SJCRH30 (cell line): Measurements from ENCODE around the gene RCAN2. TPM values are rescaled to one million over a fixed set of nuclear protein-coding genes. Genes with fewer than 3 reads are reported as not detected.

Experiments used
- DNase-seq, 2 experiments: peaks; one replicate each; pipeline ENCODE4 v3.0.0-alpha.2; 2015 to 2020
- H3K27ac ChIP-seq: fragments of 250-450 bp; sonication (Bioruptor Pico); 2 replicates; pipeline ENCODE4 v1.5.1; 2020; ENCODE audit warnings: mild to moderate bottlenecking, moderate library complexity
- H3K27me3 ChIP-seq: fragments of 250-450 bp; sonication (Bioruptor Pico); 2 replicates; pipeline ENCODE4 v1.5.1; 2020; ENCODE audit warnings: mild to moderate bottlenecking, moderate library complexity
- H3K36me3 ChIP-seq: fragments of 250-450 bp; sonication (Bioruptor Pico); 2 replicates; pipeline ENCODE4 v1.5.1; 2020; ENCODE audit warnings: mild to moderate bottlenecking, moderate library complexity
- H3K4me1 ChIP-seq: fragments of 250-450 bp; sonication (Bioruptor Pico); 2 replicates; pipeline ENCODE4 v1.5.1; 2020; ENCODE audit warnings: mild to moderate bottlenecking, moderate library complexity
- H3K4me3 ChIP-seq: fragments of 250-450 bp; sonication (Bioruptor Pico); 2 replicates; pipeline ENCODE4 v1.5.1; 2020; ENCODE audit warnings: mild to moderate bottlenecking, moderate library complexity
- H3K9me3 ChIP-seq: fragments of 250-450 bp; sonication (Bioruptor Pico); replicated peaks from 2 replicates; pipeline ENCODE4 v1.5.1; 2020; ENCODE audit warnings: mild to moderate bottlenecking, moderate library complexity
- total RNA-seq: library from RNA; depleted of rRNA; stranded (reverse); fragments of >200 nt; shearing (Covaris generic); gene quantifications from 2 replicates; pipeline ENCODE4 v1.2.3, GENCODE V29; 2014

Gene RCAN2
- total RNA-seq, 1 experiment from 2014 or later = 0.20 TPM

DNA sequence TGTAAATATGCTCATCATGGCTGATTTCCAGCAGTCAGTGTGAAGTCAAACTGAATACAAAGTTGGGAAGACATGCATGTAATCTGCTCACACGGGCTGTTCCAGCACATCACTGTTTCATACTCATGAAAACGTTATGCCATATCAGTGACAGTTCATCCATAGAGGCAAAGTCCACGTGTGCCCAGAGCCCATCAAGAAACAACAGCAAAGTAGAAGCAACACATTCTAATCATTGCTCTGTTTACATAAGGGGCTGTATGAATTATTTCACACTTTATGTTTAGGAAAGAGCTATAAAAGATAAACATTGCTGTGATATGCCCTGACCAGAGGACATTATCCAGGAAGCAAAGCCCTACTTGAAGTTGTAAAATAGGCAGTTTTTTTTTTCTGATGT is 163.5 kb downstream of the RCAN2 start:
- no peak for DNase-seq
- no peaks in the 10 kb centered on the region for H3K27me3 ChIP-seq
- H3K27ac ChIP-seq = no peak overlapping the region
- no peaks in the 10 kb centered on the region for H3K9me3 ChIP-seq
- peaks cover 23% of the 10 kb centered on the region for H3K4me1 ChIP-seq
- H3K36me3 ChIP-seq = no peaks in the 10 kb centered on the region
- H3K4me3 ChIP-seq = no peak overlapping the region

DNA sequence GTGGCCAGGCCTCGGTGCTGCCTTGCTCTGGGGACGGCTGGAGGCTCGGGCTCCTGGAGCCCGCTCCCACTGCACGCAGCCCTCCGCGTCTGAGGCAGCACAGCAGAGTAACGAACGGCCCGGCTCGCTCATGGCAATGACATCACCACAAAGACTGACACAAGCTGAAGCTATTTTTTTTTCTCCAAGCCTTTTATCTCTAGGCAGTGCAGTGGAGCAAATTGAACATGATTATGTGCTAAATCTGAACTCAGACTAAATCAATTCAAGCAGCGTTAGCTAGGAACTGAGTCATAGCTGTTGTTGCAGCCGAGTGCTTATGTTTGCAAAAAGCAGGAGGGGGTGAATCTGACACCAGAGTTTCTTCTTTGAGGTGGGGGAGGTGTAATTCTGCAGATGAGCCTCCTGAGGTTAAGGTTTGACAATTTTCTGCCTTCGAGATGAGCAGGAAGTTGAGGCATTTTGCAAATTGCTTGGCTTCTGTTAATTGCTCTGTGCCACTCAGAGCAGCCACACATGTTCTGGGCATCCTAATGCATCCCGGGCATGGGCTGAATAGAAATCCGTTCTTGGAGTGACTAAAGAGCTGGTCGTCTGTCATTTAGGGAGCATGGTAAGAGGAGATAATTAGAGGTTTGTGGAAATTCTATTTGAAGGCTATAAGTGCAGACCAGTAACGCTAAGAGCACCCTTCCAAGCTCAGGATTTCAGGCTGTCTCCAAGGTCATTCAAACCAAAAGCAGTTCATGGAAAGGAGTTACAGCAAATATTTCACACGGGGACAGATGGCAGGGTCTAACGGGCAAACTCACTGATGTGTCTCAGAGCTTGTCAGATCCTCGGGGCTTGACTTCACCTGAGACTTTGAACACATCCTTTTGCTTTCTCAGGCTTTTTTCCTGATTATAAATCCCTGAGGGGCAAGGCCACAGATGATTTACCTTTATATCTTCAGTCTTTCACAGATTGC is 165.4 kb downstream of the RCAN2 start:
- H3K36me3 ChIP-seq = no peaks in the 10 kb centered on the region
- no peak overlapping the region for H3K4me3 ChIP-seq
- peak in 1 of 2 experiments; percentile 12 for DNase-seq
- H3K9me3 ChIP-seq = no peaks in the 10 kb centered on the region
- H3K27ac ChIP-seq = no peak overlapping the region
- no peaks in the 10 kb centered on the region for H3K27me3 ChIP-seq
- peaks cover 30% of the 10 kb centered on the region for H3K4me1 ChIP-seq

DNA sequence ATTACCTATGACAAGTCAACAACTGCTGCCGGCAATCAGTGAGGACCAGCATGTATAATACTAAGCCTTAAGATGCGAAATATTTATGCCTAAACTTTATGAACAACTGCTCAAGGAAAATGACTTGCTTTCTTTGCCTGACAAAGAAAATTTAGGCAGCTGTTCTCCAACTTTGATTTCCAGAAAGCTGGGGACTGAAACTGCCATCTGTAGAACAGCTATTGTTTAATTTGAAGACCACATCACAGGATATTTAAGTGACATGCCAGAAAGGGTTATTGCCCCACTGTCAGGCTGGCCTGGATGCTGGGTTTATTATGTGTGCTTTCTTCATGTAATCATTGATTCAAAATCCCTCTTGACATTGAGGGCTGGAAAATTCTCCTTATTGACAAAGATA is 166.5 kb downstream of the RCAN2 start:
- no peaks in the 10 kb centered on the region for H3K9me3 ChIP-seq
- peaks cover 30% of the 10 kb centered on the region for H3K4me1 ChIP-seq
- peak in 1 of 2 experiments; percentile 22 for DNase-seq
- H3K27me3 ChIP-seq = no peaks in the 10 kb centered on the region
- H3K27ac ChIP-seq = no peak overlapping the region
- H3K36me3 ChIP-seq = no peaks in the 10 kb centered on the region
- no peak overlapping the region for H3K4me3 ChIP-seq

DNA sequence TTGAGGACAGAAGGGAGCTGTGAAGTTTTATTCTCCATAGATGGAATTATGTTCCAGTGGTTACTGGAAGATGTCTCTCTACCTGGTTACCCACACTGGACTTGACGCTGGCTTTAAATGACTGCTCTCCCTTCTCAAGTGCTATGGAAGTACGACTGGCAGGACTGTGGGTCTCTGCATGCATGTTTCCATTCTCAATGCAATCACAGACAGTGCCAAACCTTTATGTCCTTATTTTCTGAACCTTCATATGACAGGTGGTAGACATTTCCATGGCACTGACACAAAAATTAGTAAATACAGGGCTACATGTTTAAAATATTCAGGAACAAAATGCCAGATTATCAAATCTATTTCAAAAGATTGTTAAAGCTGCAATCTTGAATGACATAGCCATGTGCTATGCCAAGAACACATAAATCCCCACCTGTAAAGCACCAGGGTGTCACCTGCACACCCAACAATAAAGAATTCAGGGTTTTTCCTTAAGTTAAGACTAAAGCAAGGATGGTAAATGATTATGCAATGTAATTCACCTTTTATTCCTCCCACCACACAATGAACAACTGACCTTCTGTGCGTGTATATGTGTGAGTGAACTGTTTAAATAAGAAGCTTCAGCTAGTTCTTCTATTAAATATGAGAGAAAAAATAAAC is 167.2 kb downstream of the RCAN2 start:
- H3K4me3 ChIP-seq = no peak overlapping the region
- H3K27me3 ChIP-seq = no peaks in the 10 kb centered on the region
- no peaks in the 10 kb centered on the region for H3K36me3 ChIP-seq
- no peaks in the 10 kb centered on the region for H3K9me3 ChIP-seq
- peak in 1 of 2 experiments; percentile 3 for DNase-seq
- H3K27ac ChIP-seq = peak overlapping the region; percentile 50; the same call in 1 of the 2 replicates
- peaks cover 30% of the 10 kb centered on the region for H3K4me1 ChIP-seq

DNA sequence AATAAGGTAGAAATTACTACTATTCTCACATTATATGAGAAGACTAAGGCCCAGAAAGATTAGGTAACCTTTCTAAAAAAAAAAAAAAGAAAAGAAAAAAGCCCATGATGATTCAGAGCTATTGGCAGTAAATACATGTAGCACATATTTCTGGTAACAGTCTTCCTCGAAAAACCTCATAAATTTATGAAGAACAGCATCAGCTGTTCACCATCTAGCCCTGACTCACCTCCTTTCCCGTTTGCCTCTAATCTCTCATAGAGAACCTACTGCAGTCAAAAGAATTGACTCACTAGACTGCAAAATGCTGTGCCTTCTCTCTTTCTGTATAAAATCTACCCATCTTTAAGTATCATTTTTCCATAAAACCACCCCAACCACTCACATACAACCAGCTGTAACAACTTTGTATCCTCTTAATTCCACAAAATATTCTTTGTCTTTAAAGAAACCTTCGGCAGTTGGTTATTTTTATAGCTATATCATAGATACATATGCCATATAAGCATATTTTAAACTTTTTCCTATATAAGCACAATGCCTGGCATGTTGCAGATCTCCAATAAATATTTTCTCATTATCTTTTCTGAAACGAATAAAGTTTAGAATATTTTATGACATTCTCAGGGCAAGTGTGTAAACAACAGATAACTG is 167.8 kb downstream of the RCAN2 start:
- no peaks in the 10 kb centered on the region for H3K36me3 ChIP-seq
- peak overlapping the region; percentile 50 for H3K27ac ChIP-seq
- no peaks in the 10 kb centered on the region for H3K9me3 ChIP-seq
- H3K27me3 ChIP-seq = no peaks in the 10 kb centered on the region
- peaks cover 30% of the 10 kb centered on the region for H3K4me1 ChIP-seq
- H3K4me3 ChIP-seq = no peak overlapping the region
- peak; percentile 44 to 72 for DNase-seq

DNA sequence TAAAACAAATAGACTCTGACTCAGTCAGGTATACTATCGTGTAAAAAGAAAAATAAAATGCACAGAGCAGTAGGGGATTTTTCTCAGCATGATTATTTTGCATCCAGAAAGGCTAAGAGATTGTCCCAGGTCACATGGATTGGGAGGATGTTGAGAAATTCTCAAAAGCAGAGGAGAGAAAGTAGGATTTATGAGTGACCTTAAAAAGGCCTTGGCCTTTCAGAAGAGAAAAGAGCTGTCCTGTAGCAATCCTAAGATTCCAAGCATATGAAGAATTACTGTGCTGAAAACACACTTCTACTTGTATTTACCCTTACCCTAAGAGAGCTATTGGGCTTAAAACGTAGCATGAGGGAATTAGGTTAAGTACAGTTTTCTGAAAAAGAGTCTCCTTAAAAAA is 170.7 kb downstream of the RCAN2 start:
- Histone ChIP-seq H3K36me3 (no peaks in the 10 kb centered on the region), H3K27me3 (no peaks in the 10 kb centered on the region), H3K27ac (no peak overlapping the region), H3K4me1 (peaks cover 30% of the 10 kb centered on the region), H3K9me3 (no peaks in the 10 kb centered on the region), H3K4me3 (no peak overlapping the region)
- no peak for DNase-seq

DNA sequence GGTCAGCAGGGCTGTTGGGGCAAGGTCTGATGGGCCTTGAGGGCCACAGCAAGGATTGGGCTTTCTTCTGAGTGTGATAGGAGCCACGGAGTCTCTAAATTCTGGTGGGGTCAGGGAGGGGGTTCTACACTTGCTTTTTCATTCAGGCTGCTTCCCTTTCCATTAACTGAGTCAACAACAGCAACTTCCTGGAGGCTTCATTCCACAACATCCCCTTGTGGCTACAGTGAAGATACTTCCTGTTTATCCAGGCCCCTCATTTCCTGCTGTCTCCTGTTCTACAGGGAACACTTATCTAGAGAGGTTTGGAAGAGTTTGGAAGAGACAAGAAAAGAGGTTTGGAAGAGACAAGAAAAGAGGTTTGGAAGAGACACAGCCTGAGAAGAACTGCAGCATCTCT is 175.7 kb downstream of the RCAN2 start:
- no peak for DNase-seq
- Histone ChIP-seq H3K4me1 (no peaks in the 10 kb centered on the region), H3K4me3 (no peak overlapping the region), H3K9me3 (no peaks in the 10 kb centered on the region), H3K36me3 (no peaks in the 10 kb centered on the region), H3K27me3 (no peaks in the 10 kb centered on the region), H3K27ac (no peak overlapping the region)

DNA sequence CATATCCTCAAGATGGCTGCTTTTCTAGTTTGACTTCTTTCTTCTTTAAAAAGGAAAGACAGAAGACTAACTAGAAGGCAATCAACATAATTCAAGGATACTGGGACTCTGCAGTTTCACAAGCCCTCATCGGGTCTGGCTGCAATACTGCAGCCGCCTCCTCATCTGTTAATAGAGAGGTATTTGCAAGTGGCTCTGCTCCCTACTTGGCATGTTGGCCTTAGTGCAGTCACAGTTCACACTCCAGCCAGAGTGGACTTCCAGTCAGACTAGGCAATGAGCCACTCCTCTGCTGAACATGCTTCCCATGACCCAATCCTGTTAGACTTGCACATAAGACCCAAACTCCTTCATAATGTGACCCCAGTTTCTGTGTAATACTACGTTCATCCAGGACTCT is 178.6 kb downstream of the RCAN2 start:
- H3K27me3 ChIP-seq = no peaks in the 10 kb centered on the region
- no peak for DNase-seq
- no peaks in the 10 kb centered on the region for H3K9me3 ChIP-seq
- H3K27ac ChIP-seq = no peak overlapping the region
- H3K4me1 ChIP-seq = no peaks in the 10 kb centered on the region
- H3K4me3 ChIP-seq = no peak overlapping the region
- no peaks in the 10 kb centered on the region for H3K36me3 ChIP-seq

DNA sequence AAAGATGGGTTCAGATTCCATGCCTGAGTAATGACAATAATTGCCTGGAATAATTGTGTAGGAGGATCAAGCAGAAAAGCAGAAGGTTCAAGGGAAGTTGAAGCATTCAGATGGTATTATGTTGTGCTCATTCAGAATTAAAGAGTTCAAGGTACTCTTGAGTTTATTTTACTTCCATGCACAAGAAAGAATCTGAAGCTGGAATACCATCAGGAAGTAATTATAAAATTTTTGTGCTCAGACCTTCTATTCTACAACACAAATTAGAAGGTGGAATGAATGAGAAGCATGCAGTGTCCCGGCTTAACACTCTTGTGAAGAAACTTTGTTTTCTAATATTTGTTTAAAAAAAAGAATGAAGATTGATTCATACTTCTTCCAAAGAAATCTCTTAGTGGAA is 181.1 kb downstream of the RCAN2 start:
- no peak overlapping the region for H3K27ac ChIP-seq
- no peaks in the 10 kb centered on the region for H3K9me3 ChIP-seq
- no peaks in the 10 kb centered on the region for H3K27me3 ChIP-seq
- H3K4me3 ChIP-seq = no peak overlapping the region
- DNase-seq = no peak
- H3K36me3 ChIP-seq = no peaks in the 10 kb centered on the region
- no peaks in the 10 kb centered on the region for H3K4me1 ChIP-seq

DNA sequence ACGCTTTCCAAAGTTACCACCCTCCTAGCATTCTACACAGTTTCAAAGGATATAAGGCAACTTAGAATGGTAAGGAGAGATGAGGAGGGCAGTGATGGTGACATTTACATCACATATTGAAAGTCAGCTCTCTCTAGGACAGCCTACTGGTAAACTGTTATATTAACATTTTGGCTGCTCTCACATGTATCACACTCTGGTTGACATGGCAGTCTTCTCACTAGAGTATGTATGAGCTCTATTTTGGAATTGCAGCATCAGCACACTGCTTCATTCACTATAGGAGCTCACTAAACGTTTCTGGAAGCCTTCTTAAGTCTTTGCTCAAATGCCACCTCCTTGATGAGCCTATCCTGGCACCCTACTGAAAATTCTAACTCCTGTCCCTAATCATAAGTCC is 184.8 kb downstream of the RCAN2 start:
- H3K4me3 ChIP-seq = no peak overlapping the region
- H3K27me3 ChIP-seq = no peaks in the 10 kb centered on the region
- no peak for DNase-seq
- no peaks in the 10 kb centered on the region for H3K4me1 ChIP-seq
- no peak overlapping the region for H3K27ac ChIP-seq
- no peaks in the 10 kb centered on the region for H3K36me3 ChIP-seq
- no peaks in the 10 kb centered on the region for H3K9me3 ChIP-seq

DNA sequence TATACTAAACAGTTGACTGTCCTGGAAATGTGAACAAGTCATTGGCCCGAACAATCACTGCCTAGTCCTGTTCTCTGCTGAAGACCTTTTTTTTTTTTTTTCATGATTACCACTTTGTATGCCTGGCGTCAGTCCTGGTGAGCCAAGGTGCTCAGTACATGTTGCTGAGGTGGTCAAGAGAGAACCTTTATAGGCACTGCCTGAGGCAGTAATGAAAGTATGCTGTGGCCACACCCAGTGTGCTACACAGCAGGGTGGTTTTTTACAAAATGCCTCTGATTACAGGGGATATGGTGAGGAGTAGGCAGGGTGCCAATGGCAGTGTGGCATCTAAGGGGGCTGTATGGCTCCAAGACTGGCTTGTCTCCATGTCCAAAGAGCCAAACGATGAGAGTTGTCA is 185.4 kb downstream of the RCAN2 start:
- no peak for DNase-seq
- no peak overlapping the region for H3K27ac ChIP-seq
- no peaks in the 10 kb centered on the region for H3K27me3 ChIP-seq
- H3K4me3 ChIP-seq = no peak overlapping the region
- H3K36me3 ChIP-seq = no peaks in the 10 kb centered on the region
- no peaks in the 10 kb centered on the region for H3K9me3 ChIP-seq
- H3K4me1 ChIP-seq = no peaks in the 10 kb centered on the region

DNA sequence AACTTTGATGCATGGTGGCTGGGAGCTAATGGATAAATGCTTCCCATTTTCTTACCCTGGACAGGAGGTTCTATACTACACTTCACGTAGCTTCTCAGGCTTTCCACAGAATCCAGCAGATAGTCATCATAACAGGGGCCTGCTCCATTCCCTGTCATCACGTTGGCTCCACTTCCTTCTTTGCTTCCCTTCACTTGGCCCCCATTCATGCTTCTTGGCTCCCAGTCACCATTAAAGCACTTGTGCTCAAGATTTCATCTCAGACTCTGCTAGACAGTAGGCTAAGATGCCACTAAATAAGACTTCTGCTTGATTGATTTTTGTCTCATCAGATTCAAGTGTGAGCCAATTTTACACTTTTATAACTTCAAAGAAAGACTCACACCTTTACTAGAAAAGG is 186.0 kb downstream of the RCAN2 start:
- no peak for DNase-seq
- no peaks in the 10 kb centered on the region for H3K27me3 ChIP-seq
- H3K4me1 ChIP-seq = no peaks in the 10 kb centered on the region
- H3K4me3 ChIP-seq = no peak overlapping the region
- H3K36me3 ChIP-seq = no peaks in the 10 kb centered on the region
- no peak overlapping the region for H3K27ac ChIP-seq
- H3K9me3 ChIP-seq = no peaks in the 10 kb centered on the region

DNA sequence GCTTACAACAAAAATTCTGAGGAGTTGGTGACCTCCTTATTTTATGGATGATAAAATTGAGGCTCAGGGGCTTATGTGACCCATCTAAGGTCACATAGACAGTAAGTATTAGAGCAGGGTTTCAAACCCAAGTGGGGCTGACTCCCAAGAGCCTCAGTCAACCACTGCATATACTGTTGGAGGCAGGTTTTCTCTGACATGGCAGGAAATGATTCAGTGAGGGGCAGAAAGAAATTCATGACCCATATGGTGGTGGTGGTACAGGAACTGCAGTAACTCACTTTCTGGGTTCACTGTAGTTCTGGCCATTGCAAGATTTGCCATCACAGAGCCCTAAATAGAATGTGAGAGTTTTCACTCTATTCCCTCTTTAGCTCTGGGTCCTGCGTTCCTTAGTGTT is 188.4 kb downstream of the RCAN2 start:
- H3K9me3 ChIP-seq = no peaks in the 10 kb centered on the region
- H3K4me1 ChIP-seq = no peaks in the 10 kb centered on the region

DNA sequence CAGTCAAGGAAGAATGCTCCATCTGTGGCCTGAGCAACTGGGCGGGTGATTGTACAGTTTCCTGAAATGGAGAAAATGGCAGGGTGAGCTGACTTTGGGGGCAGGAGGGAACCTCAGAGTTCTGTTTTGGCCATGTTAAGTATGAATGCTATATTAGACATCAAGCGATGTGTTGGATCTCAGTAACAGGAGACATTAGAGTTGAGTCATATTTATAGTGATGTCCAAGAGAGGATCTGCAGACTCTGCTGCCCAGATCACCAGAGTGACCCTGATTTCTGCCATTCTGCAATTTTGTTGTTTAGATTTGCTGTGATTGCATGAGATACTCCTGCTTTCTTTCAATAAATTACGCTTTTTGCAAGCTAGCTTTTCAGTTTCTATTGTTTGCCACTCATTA is 189.1 kb downstream of the RCAN2 start:
- no peak for DNase-seq
- Histone ChIP-seq H3K27me3 (no peaks in the 10 kb centered on the region), H3K27ac (no peak overlapping the region)

More for the DNA sequence above, 188.4 kb downstream of the RCAN2 start:
- H3K36me3 ChIP-seq = no peaks in the 10 kb centered on the region
- no peak overlapping the region for H3K27ac ChIP-seq
- no peaks in the 10 kb centered on the region for H3K27me3 ChIP-seq
- no peak for DNase-seq
- no peak overlapping the region for H3K4me3 ChIP-seq

DNA sequence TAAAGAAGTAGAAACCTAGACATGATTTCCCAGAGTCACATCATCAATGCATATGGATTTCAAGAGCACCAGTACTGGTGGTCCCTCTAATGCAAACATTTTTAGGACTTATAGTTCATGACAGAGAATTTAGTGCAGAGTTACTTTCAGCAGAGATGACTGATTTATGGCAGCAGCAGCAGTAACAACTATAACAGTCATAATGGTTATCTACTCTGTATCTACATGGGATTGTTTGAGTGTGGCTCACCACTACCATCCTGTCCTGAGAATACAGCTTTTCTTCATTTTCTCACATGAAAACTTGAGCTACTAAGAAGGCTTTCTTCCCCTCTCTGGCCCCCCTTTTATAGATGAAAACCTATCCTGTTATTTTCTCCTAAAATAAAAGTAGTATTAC is 192.0 kb downstream of the RCAN2 start:
- H3K27me3 ChIP-seq = no peaks in the 10 kb centered on the region
- H3K4me3 ChIP-seq = no peak overlapping the region
- DNase-seq = no peak
- H3K27ac ChIP-seq = no peak overlapping the region
- H3K36me3 ChIP-seq = no peaks in the 10 kb centered on the region
- H3K4me1 ChIP-seq = no peaks in the 10 kb centered on the region
- H3K9me3 ChIP-seq = no peaks in the 10 kb centered on the region

More for the DNA sequence above, 189.1 kb downstream of the RCAN2 start:
- Histone ChIP-seq H3K9me3 (no peaks in the 10 kb centered on the region), H3K36me3 (no peaks in the 10 kb centered on the region), H3K4me3 (no peak overlapping the region), H3K4me1 (no peaks in the 10 kb centered on the region)
